OCI-LY7 (cell line): Measurements from ENCODE around the gene PRDM2. TPM values are rescaled to one million over a fixed set of nuclear protein-coding genes. Genes with fewer than 3 reads are reported as not detected.

Source experiments
- BruUV-seq: library from RNA; stranded (reverse); fragments of 400-500 nt; replicated peaks from 2 replicates; lab custom pipeline; 2021; lab: Mats Ljungman, UMichigan
- CTCF ChIA-PET: fragments of 300-600 bp; sonication (Branson Sonifier 250); formaldehyde crosslinking; loops from one replicate; lab custom pipeline; 2022; ENCODE audit warnings: antibody characterized with exemption; ENCODE audit not compliant: unreplicated experiment; lab: Charles Lee
- POLR2A ChIA-PET: fragments of 300-600 bp; sonication (Branson Sonifier 250); formaldehyde crosslinking; loops from one replicate; lab custom pipeline; 2022; ENCODE audit warnings: antibody characterized with exemption; lab: Charles Lee
- DNase-seq: peaks from one replicate; pipeline ENCODE4 v3.0.0-alpha.2; 2015; ENCODE audit warnings: low spot score
- H2AFZ ChIP-seq: fragments of 200-600 bp; sonication (generic), shearing (Covaris generic); 2 replicates; pipeline ENCODE4 v1.6.1; 2014; ENCODE audit warnings: mild to moderate bottlenecking, antibody characterized with exemption, low read length, moderate library complexity
- H3K27ac ChIP-seq: fragments of 200-600 bp; sonication (generic); 2 replicates; pipeline ENCODE4 v1.5.1; 2014; ENCODE audit warnings: mixed run types, low read depth, mild to moderate bottlenecking, moderate library complexity, low read length, inconsistent platforms; ENCODE audit not compliant: poor library complexity, severe bottlenecking
- H3K36me3 ChIP-seq: fragments of 200-600 bp; sonication (generic); 2 replicates; pipeline ENCODE4 v1.6.1; 2014; ENCODE audit warnings: mild to moderate bottlenecking, antibody characterized with exemption, low read length, moderate library complexity, mixed read lengths; ENCODE audit not compliant: insufficient read depth
- H3K4me1 ChIP-seq: fragments of 200-600 bp; sonication (generic); 2 replicates; pipeline ENCODE4 v1.5.1; 2014; ENCODE audit warnings: mild to moderate bottlenecking, low read length; ENCODE audit not compliant: insufficient read depth, poor library complexity, severe bottlenecking
- H3K4me2 ChIP-seq: fragments of 200-600 bp; sonication (generic); 2 replicates; pipeline ENCODE4 v1.6.1; 2014; ENCODE audit warnings: mild to moderate bottlenecking, low read length
- H3K4me3 ChIP-seq: fragments of 200-600 bp; sonication (generic); 2 replicates; pipeline ENCODE4 v1.5.1; 2014; ENCODE audit warnings: mild to moderate bottlenecking, low read depth, low read length; ENCODE audit not compliant: poor library complexity, severe bottlenecking
- H3K79me2 ChIP-seq: fragments of 200-600 bp; sonication (generic); 2 replicates; pipeline ENCODE4 v1.6.1; 2016; ENCODE audit warnings: low read depth, mild to moderate bottlenecking, low read length, moderate library complexity, mixed read lengths; ENCODE audit not compliant: insufficient read depth
- H3K9me2 ChIP-seq: fragments of 200-600 bp; sonication (generic); 2 replicates; pipeline ENCODE4 v1.6.1; 2016; ENCODE audit warnings: mild to moderate bottlenecking, low read length, mixed read lengths; ENCODE audit not compliant: insufficient read depth
- H3K9me3 ChIP-seq: fragments of 200-600 bp; sonication (generic); 2 replicates; pipeline ENCODE4 v1.6.1; 2014; ENCODE audit warnings: mild to moderate bottlenecking, mixed run types, low read length, mixed read lengths
- H4K20me1 ChIP-seq: fragments of 200-600 bp; sonication (generic); 2 replicates; pipeline ENCODE4 v1.6.1; 2014; ENCODE audit warnings: mild to moderate bottlenecking, antibody characterized with exemption, low read length, moderate library complexity, mixed read lengths; ENCODE audit not compliant: insufficient read depth
- CTCF ChIP-seq: fragments of 200-600 bp; sonication (generic); conservative IDR thresholded peaks from 2 replicates; pipeline ENCODE4 v1.5.1; 2014; ENCODE audit warnings: mild to moderate bottlenecking, antibody characterized with exemption, low read length, moderate library complexity, mixed read lengths
- EZH2phosphoT487 ChIP-seq: fragments of 200-600 bp; sonication (generic); IDR thresholded peaks from 2 replicates; pipeline ENCODE4 v1.6.1; 2018; ENCODE audit warnings: low read depth, borderline replicate concordance, mild to moderate bottlenecking, mixed run types, antibody characterized with exemption, low read length, moderate library complexity, mixed read lengths
- intact Hi-C: fragments of 100-400 bp; cut with micrococcal nuclease; formaldehyde crosslinking; loops from one replicate; pipeline ENCODE4 v1.10.0; 2022; ENCODE audit not compliant: unreplicated experiment
- total RNA-seq, 2 experiments: library from RNA; depleted of rRNA in 1 of 2; stranded (reverse); fragments of >200 nt in 1 of 2; shearing (Covaris generic) in 1 of 2; gene quantifications; 2 replicates each; pipeline ENCODE4 v1.2.3, GENCODE V29; 2014 to 2022

The PRDM2 gene
- total RNA-seq, 2 experiments from 2014 or later, result 38.7 to 98.2 TPM

DNA sequence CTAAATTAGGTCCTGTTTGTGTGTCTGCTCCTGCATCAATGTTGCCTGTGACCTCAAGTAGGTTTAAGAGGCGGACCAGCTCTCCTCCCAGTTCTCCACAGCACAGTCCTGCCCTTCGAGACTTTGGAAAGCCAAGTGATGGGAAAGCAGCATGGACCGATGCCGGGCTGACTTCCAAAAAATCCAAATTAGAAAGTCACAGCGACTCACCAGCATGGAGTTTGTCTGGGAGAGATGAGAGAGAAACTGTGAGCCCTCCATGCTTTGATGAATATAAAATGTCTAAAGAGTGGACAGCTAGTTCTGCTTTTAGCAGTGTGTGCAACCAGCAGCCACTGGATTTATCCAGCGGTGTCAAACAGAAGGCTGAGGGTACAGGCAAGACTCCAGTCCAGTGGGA lies 79.9 kb downstream of the PRDM2 start:
- Histone ChIP-seq H3K9me3 (no peaks in the 10 kb centered on the region), H2AFZ (no peak overlapping the region), H3K27ac (no peak overlapping the region), H3K36me3 (peaks cover 100% of the 10 kb centered on the region), H3K4me2 (no peak overlapping the region), H4K20me1 (peaks cover 25% of the 10 kb centered on the region), H3K9me2 (no peaks in the 10 kb centered on the region), H3K4me1 (peaks cover 6% of the 10 kb centered on the region), H3K4me3 (no peak overlapping the region), H3K79me2 (peaks cover 36% of the 10 kb centered on the region; the same call in 1 of the 2 replicates)
- ChIA-PET POLR2A (no interaction called here), CTCF (no interaction called here)
- TF ChIP-seq EZH2phosphoT487, result no peak
- no peak for TF ChIP-seq CTCF
- intact Hi-C loops, result no loop called here
- BruUV-seq, result no TSS peak
- DNase-seq, result no peak

- CTCF ChIA-PET, result no interaction called here
- TF ChIP-seq CTCF (no peak), EZH2phosphoT487 (no peak)
- no peak overlapping the region for H2AFZ ChIP-seq
- no peak overlapping the region for H3K4me2 ChIP-seq
- DNase-seq, result no peak
- BruUV-seq, result no TSS peak
- H3K4me1 ChIP-seq, result peaks cover 6% of the 10 kb centered on the region
- peaks cover 98% of the 10 kb centered on the region for H3K36me3 ChIP-seq
- H3K9me3 ChIP-seq, result no peaks in the 10 kb centered on the region
- no peaks in the 10 kb centered on the region for H3K9me2 ChIP-seq
- peaks cover 40% of the 10 kb centered on the region; the same call in 1 of the 2 replicates for H3K79me2 ChIP-seq
- no peak overlapping the region for H3K4me3 ChIP-seq
- H4K20me1 ChIP-seq, result peaks cover 30% of the 10 kb centered on the region
- POLR2A ChIA-PET, result interaction anchor here (0.6 kb wide), 1 partner anchor 933 kb away, joined by 5 read pairs; no protein-coding TSS in a partner anchor
- intact Hi-C loops, result no loop called here
- no peak overlapping the region for H3K27ac ChIP-seq
Measured at GRCh38 chr1:13780780-13781179, 80.8 kb downstream of the PRDM2 start.

GRCh38 chr1:13781228-13781627 lies 81.2 kb downstream of the PRDM2 start:
- H3K9me3 ChIP-seq, result no peaks in the 10 kb centered on the region
- H2AFZ ChIP-seq, result no peak overlapping the region
- BruUV-seq, result no TSS peak
- no peak overlapping the region for H3K27ac ChIP-seq
- H3K36me3 ChIP-seq, result peaks cover 97% of the 10 kb centered on the region
- TF ChIP-seq EZH2phosphoT487 (no peak), CTCF (no peak)
- H3K4me1 ChIP-seq, result peaks cover 6% of the 10 kb centered on the region
- intact Hi-C loops, result no loop called here
- H3K4me3 ChIP-seq, result no peak overlapping the region
- H4K20me1 ChIP-seq, result peaks cover 30% of the 10 kb centered on the region
- H3K4me2 ChIP-seq, result no peak overlapping the region
- ChIA-PET POLR2A (interaction anchor here (0.6 kb wide), 1 partner anchor 933 kb away, joined by 5 read pairs; no protein-coding TSS in a partner anchor), CTCF (no interaction called here)
- DNase-seq, result no peak
- peaks cover 44% of the 10 kb centered on the region; the same call in 1 of the 2 replicates for H3K79me2 ChIP-seq
- no peaks in the 10 kb centered on the region for H3K9me2 ChIP-seq
